ENCODE measurements around the gene TAGLN. TPM values are rescaled to one million over a fixed set of nuclear protein-coding genes. Genes with fewer than 3 reads are reported as not detected.

The TAGLN gene
- total RNA-seq, 1 experiment from 2014 or later, result 11.0 TPM

GRCh38 chr11:117197006-117197405, 2.2 kb upstream of the TAGLN start:
- TF ChIP-seq EZH2 (IDR thresholded peaks at IDR 0.05; ENCODE audit: low read depth) (no peak), CTCF (conservative IDR thresholded peaks at IDR 0.05) (no peak)
- no peak overlapping the region for H2AFZ ChIP-seq
- no peaks in the 10 kb centered on the region for H3K36me3 ChIP-seq (ENCODE audit: low read depth)
- no TSS peak for BruUV-seq (replicated peaks)
- H3K9me2 ChIP-seq (ENCODE audit: insufficient read depth), result no peaks in the 10 kb centered on the region
- H3K79me2 ChIP-seq (ENCODE audit: low read depth), result no peaks in the 10 kb centered on the region
- intact Hi-C loops (cut with micrococcal nuclease; ENCODE audit: unreplicated experiment), result no loop called here
- no peaks in the 10 kb centered on the region; the same call in 1 of the 2 replicates for H4K20me1 ChIP-seq (ENCODE audit: insufficient read depth)
- H3K4me3 ChIP-seq, result no peak overlapping the region
- H3K27me3 ChIP-seq (ENCODE audit: insufficient read depth, low read depth), result no peaks in the 10 kb centered on the region
- ChIA-PET POLR2A (ENCODE audit: unreplicated experiment) (no interaction called here), CTCF (no interaction called here)
- no peaks in the 10 kb centered on the region for H3K4me1 ChIP-seq (replicated peaks; ENCODE audit: insufficient read depth)
- H3F3A ChIP-seq (ENCODE audit: insufficient read depth, low read depth), result no peaks in the 10 kb centered on the region
- H3K9me3 ChIP-seq (ENCODE audit: insufficient read depth, low read depth), result no peaks in the 10 kb centered on the region
- DNase-seq, result no peak
- H3K4me2 ChIP-seq, result no peak overlapping the region
- H3K27ac ChIP-seq, result no peak overlapping the region

GRCh38 chr11:117197516-117198456, 1.4 kb upstream of the TAGLN start:
- BruUV-seq (replicated peaks), result no TSS peak

GRCh38 chr11:117198613-117199012, 557 bp upstream of the TAGLN start:
- Histone ChIP-seq H3K27me3 (ENCODE audit: insufficient read depth, low read depth) (no peaks in the 10 kb centered on the region), H4K20me1 (ENCODE audit: insufficient read depth) (no peaks in the 10 kb centered on the region; the same call in 1 of the 2 replicates), H3K9me2 (ENCODE audit: insufficient read depth) (no peaks in the 10 kb centered on the region), H3F3A (ENCODE audit: insufficient read depth, low read depth) (no peaks in the 10 kb centered on the region), H3K79me2 (ENCODE audit: low read depth) (no peaks in the 10 kb centered on the region), H3K27ac (no peak overlapping the region), H3K9me3 (ENCODE audit: insufficient read depth, low read depth) (no peaks in the 10 kb centered on the region), H3K4me2 (no peak overlapping the region), H3K36me3 (ENCODE audit: low read depth) (no peaks in the 10 kb centered on the region), H2AFZ (no peak overlapping the region), H3K4me3 (no peak overlapping the region), H3K4me1 (replicated peaks; ENCODE audit: insufficient read depth) (no peaks in the 10 kb centered on the region)
- TF ChIP-seq CTCF (conservative IDR thresholded peaks at IDR 0.05) (no peak), EZH2 (IDR thresholded peaks at IDR 0.05; ENCODE audit: low read depth) (no peak)
- intact Hi-C loops (cut with micrococcal nuclease; ENCODE audit: unreplicated experiment), result no loop called here
- CTCF ChIA-PET, result no interaction called here
- POLR2A ChIA-PET (ENCODE audit: unreplicated experiment), result no interaction called here
- BruUV-seq (replicated peaks), result no TSS peak
- no peak for DNase-seq

More at GRCh38 chr11:117197516-117198456, 1.4 kb upstream of the TAGLN start:
- POLR2A ChIA-PET (ENCODE audit: unreplicated experiment), result no interaction called here
- DNase-seq, result no peak
- H3K4me3 ChIP-seq, result no peak overlapping the region
- CTCF ChIA-PET, result no interaction called here
- H4K20me1 ChIP-seq (ENCODE audit: insufficient read depth), result no peaks in the 10 kb centered on the region; the same call in 1 of the 2 replicates
- H2AFZ ChIP-seq, result no peak overlapping the region
- no peaks in the 10 kb centered on the region for H3K36me3 ChIP-seq (ENCODE audit: low read depth)
- H3K27me3 ChIP-seq (ENCODE audit: insufficient read depth, low read depth), result no peaks in the 10 kb centered on the region
- H3K4me1 ChIP-seq (replicated peaks; ENCODE audit: insufficient read depth), result no peaks in the 10 kb centered on the region
- no peaks in the 10 kb centered on the region for H3F3A ChIP-seq (ENCODE audit: insufficient read depth, low read depth)
- peak; percentile 34; the same call in 1 of the 2 replicates for TF ChIP-seq CTCF (conservative IDR thresholded peaks at IDR 0.05)
- no peak for TF ChIP-seq EZH2 (IDR thresholded peaks at IDR 0.05; ENCODE audit: low read depth)
- H3K27ac ChIP-seq, result no peak overlapping the region
- intact Hi-C loops (cut with micrococcal nuclease; ENCODE audit: unreplicated experiment), result no loop called here
- H3K9me2 ChIP-seq (ENCODE audit: insufficient read depth), result no peaks in the 10 kb centered on the region
- H3K79me2 ChIP-seq (ENCODE audit: low read depth), result no peaks in the 10 kb centered on the region
- H3K4me2 ChIP-seq, result no peak overlapping the region
- H3K9me3 ChIP-seq (ENCODE audit: insufficient read depth, low read depth), result no peaks in the 10 kb centered on the region
